Placental epithelial cell (primary cell): ENCODE data around the gene GAGE12C. TPM values are rescaled to one million over a fixed set of nuclear protein-coding genes. Genes with fewer than 3 reads are reported as not detected.

ENCODE experiments used
- small RNA-seq: library from RNA; depleted of rRNA; stranded (forward); fragments of <200 nt; gene quantifications from one replicate; pipeline ENCODE3, GENCODE V24; 2012
- total RNA-seq: library from RNA; depleted of rRNA; stranded (reverse); fragments of >200 nt; gene quantifications from 2 replicates; pipeline ENCODE4 v1.2.3, GENCODE V29; 2012

Gene GAGE12C
- not detected in 2 replicates for total RNA-seq

GRCh38 chrX:49531877-49532276, at the start of gene GAGE12C:
Gene GAGE12C (plus strand): TSS chrX:49532177. CDS start chrX:49533332, 1,155 bp downstream.

GRCh38 chrX:49541433-49541832, 9.5 kb downstream of the GAGE12C start, which contains the start of gene GAGE12D:
Gene GAGE12D (plus strand): TSS chrX:49541733. CDS start chrX:49542888, 1,155 bp downstream.

GRCh38 chrX:49550989-49551388, 19.0 kb downstream of the GAGE12C start, which contains the start of gene GAGE12E:
Gene GAGE12E (plus strand): TSS chrX:49551289. CDS start chrX:49552444, 1,155 bp downstream.

GRCh38 chrX:49560542-49560941, 28.6 kb downstream of the GAGE12C start, which contains the start of gene GAGE12F:
Gene GAGE12F (plus strand): TSS chrX:49560842. CDS start chrX:49561997, 1,155 bp downstream.

GRCh38 chrX:49570100-49570499, 38.1 kb downstream of the GAGE12C start, which contains the start of gene GAGE12G:
Gene GAGE12G (plus strand): TSS chrX:49570400. CDS start chrX:49571555, 1,155 bp downstream.

GRCh38 chrX:49579649-49580048, 47.7 kb downstream of the GAGE12C start, which contains the start of gene GAGE12H:
Gene GAGE12H (plus strand): TSS chrX:49579949. CDS start chrX:49581104, 1,155 bp downstream.

Small RNAs within 50 kb of the gene (small RNA-seq; reads per million reads assigned to genes)
- not detected for gene GAGE12B

Other genes with a start within 250 kb of the GAGE12C start
- not detected in 2 replicates for gene GAGE10, start 228.5 kb upstream of the GAGE12C start, total RNA-seq
- not detected in 2 replicates for gene GAGE12J, start 210.1 kb upstream of the GAGE12C start, total RNA-seq
- gene GAGE13, start 200.6 kb upstream of the GAGE12C start, total RNA-seq: not detected in 2 replicates
- not detected in 2 replicates for gene GAGE12D, start 9.6 kb downstream of the GAGE12C start, total RNA-seq
- not detected in 2 replicates for gene GAGE12E, start 19.1 kb downstream of the GAGE12C start, total RNA-seq
- not detected in 2 replicates for gene GAGE12F, start 28.7 kb downstream of the GAGE12C start, total RNA-seq
- gene GAGE12G, start 38.2 kb downstream of the GAGE12C start, total RNA-seq: not detected in 2 replicates
- not detected in 2 replicates for gene GAGE12H, start 47.8 kb downstream of the GAGE12C start, total RNA-seq
- gene GAGE2A, start 57.3 kb downstream of the GAGE12C start, total RNA-seq: not detected in 2 replicates
- gene GAGE1, start 66.8 kb downstream of the GAGE12C start, total RNA-seq: not detected in 2 replicates
- not detected in 2 replicates for gene PAGE1, start 163.8 kb downstream of the GAGE12C start, total RNA-seq